Chondrocyte (in vitro differentiated cells): ENCODE results near the gene TRPC1. TPM values are rescaled to one million over a fixed set of nuclear protein-coding genes. Genes with fewer than 3 reads are reported as not detected.
"Not testable (repeated sequence)": the region's sequence is repeated elsewhere in the genome, so short reads cannot be mapped to it uniquely, and the experiment has no call there.

Experiments
- DNase-seq: peaks from one replicate; pipeline ENCODE4 v3.0.0; 2021; ENCODE audit warnings: mixed read lengths, low spot score
- H3K27ac Mint-ChIP-seq: one replicate; pipeline ENCODE4 v1.8.0; 2021; ENCODE audit warnings: mild to moderate bottlenecking, moderate library complexity, mixed read lengths; ENCODE audit not compliant: unreplicated experiment
- H3K27me3 Mint-ChIP-seq: 2 replicates; pipeline ENCODE4 v1.8.0; 2021; ENCODE audit warnings: low read depth, mixed read lengths
- H3K36me3 Mint-ChIP-seq: 2 replicates; pipeline ENCODE4 v1.8.0; 2021; ENCODE audit warnings: low read depth, mixed read lengths
- H3K4me1 Mint-ChIP-seq: 2 replicates; pipeline ENCODE4 v1.8.0; 2021; ENCODE audit warnings: low read depth, mild to moderate bottlenecking, mixed read lengths
- H3K4me3 Mint-ChIP-seq: one replicate; pipeline ENCODE4 v1.8.0; 2021; ENCODE audit warnings: mild to moderate bottlenecking, moderate library complexity, mixed read lengths; ENCODE audit not compliant: unreplicated experiment
- H3K9me3 Mint-ChIP-seq: 2 replicates; pipeline ENCODE4 v1.8.0; 2021; ENCODE audit warnings: low read depth, mixed read lengths
- total RNA-seq: library from RNA; stranded (reverse); gene quantifications from 3 replicates; pipeline ENCODE4 v1.2.1, GENCODE V29; 2021
- TF ChIP-seq, protein P1 (sequence below): fragments of 200-600 bp; sonication (generic); IDR thresholded peaks from 2 replicates; pipeline ENCODE4 v1.5.0; 2021; ENCODE audit warnings: antibody characterized with exemption, mild to moderate bottlenecking, moderate library complexity

Gene TRPC1
- total RNA-seq, 1 donor from 2014 or later: 15.1 TPM

DNA sequence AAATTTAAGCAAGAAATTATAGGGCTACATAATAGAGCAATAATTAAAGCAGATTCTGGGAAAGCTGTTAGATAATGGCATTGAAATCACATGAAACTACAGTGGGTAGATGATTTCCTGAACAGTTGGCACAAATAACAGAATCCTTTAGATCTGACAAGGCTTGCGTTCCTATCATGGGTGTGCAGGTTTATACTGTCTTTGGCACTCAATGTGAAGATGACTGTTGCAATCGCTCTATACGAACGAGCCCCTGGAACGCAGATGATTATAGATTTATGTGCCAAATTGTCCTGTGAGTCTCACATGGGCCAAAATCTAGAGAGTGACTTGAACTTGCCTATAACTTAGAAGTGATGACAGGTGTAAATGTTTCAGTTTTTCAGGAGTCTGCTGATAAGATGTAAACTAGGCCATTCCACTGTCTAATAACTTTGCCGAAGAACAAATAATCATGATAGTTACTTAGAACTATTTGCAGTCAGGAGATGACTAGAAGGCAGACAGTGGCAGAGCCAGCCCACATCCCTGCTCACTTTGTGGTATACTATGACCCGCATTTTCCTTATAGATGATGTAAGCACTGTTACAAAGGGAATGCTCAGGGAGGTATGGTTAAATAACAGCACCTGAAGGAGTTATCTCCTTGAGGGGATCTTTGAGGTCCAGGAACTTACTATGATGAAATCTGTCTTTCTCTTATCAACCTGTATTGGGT lies 30.5 kb upstream of the TRPC1 start:
- Mint-ChIP-seq H3K36me3 (no peaks in the 10 kb centered on the region), H3K4me1 (no peaks in the 10 kb centered on the region), H3K4me3 (no peak overlapping the region), H3K9me3 (no peaks in the 10 kb centered on the region), H3K27me3 (no peaks in the 10 kb centered on the region), H3K27ac (no peak overlapping the region)
- TF ChIP-seq, protein P1, sequence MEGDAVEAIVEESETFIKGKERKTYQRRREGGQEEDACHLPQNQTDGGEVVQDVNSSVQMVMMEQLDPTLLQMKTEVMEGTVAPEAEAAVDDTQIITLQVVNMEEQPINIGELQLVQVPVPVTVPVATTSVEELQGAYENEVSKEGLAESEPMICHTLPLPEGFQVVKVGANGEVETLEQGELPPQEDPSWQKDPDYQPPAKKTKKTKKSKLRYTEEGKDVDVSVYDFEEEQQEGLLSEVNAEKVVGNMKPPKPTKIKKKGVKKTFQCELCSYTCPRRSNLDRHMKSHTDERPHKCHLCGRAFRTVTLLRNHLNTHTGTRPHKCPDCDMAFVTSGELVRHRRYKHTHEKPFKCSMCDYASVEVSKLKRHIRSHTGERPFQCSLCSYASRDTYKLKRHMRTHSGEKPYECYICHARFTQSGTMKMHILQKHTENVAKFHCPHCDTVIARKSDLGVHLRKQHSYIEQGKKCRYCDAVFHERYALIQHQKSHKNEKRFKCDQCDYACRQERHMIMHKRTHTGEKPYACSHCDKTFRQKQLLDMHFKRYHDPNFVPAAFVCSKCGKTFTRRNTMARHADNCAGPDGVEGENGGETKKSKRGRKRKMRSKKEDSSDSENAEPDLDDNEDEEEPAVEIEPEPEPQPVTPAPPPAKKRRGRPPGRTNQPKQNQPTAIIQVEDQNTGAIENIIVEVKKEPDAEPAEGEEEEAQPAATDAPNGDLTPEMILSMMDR: no peak
- no peak for DNase-seq

DNA sequence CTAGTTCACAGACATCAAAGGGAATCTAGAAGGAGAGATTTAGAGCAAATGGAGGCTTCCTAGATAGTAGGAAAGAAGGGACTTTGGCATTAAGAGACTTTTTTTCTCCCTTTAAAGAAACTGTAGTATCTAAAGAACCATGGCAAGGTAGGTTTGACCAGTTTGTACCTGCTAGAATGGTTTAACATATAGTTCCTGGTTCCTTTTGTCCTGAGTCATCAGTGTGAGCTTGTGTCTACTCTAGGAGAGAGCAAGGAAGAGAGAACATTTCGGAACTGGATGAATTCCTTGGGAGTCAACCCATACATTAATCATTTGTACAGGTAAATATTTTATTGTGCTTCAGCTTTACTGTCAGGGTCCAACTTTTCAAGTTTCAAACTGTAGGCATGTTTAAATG lies 29.6 kb upstream of the TRPC1 start:
- H3K36me3 Mint-ChIP-seq: no peaks in the 10 kb centered on the region
- TF ChIP-seq, protein P1: no peak
- H3K4me3 Mint-ChIP-seq: no peak overlapping the region
- H3K4me1 Mint-ChIP-seq: no peaks in the 10 kb centered on the region
- no peaks in the 10 kb centered on the region for H3K9me3 Mint-ChIP-seq
- H3K27me3 Mint-ChIP-seq: no peaks in the 10 kb centered on the region
- DNase-seq: no peak
- H3K27ac Mint-ChIP-seq: no peak overlapping the region

DNA sequence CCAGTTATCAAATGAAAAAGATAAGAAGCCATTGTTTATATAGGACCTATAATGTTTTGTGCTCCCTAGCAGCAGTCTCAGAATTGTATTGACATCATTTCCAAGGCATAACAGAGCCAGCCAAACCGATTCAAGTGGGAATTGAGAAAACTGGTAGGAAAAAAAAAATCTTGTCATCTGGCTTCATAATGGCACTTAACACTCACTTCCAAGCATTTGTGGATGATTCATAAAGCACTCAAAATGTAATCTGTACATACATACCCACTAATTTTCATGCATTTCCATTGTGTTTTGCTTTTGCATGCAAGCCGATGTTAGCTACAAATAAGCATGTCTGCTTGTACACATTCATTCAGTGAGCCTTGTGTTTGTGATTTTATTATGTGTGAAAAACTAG lies 18.6 kb upstream of the TRPC1 start:
- Mint-ChIP-seq H3K27me3 (no peaks in the 10 kb centered on the region), H3K9me3 (no peaks in the 10 kb centered on the region), H3K4me1 (no peaks in the 10 kb centered on the region), H3K27ac (no peak overlapping the region), H3K36me3 (no peaks in the 10 kb centered on the region), H3K4me3 (no peak overlapping the region)
- TF ChIP-seq, protein P1: no peak
- no peak for DNase-seq

DNA sequence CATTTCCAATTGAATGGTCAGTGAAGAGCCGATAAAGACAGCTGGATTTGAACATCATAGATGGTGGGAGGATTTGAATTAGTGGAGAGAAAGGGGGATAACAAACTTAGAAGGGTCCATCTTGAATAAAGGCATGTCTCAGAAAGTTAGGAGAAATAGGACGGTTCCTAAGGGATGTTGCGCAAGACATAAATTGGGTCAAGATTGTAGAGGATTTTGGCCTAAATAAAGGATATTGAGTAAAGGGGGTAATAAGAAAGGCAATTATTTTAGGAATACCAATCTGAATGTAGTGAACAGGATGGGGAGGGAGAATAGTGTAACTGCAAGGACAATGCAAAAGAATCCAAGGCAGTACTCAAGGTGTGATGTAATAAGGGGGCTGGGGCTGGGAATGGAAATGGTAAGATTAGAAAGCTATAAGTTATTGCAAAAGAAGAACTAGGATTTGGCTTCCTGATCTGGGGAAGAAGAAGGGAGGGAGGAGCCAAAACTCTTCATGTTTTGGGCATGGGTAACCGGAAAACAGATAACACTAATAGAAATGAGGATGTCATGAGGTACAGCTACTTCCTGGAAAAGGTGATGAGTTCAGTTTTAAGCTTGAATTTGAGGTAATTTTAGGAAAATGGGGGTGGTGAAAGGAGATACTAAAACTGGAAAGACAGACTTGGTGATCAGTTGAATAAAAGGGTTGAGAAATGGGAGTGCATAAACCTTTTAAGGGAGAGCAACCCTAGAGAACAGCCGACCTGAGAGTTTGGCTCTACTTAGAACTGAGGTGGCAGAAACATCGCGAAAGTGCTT lies 17.3 kb upstream of the TRPC1 start:
- no peaks in the 10 kb centered on the region for H3K27me3 Mint-ChIP-seq
- H3K27ac Mint-ChIP-seq: no peak overlapping the region
- H3K4me1 Mint-ChIP-seq: no peaks in the 10 kb centered on the region
- no peak overlapping the region for H3K4me3 Mint-ChIP-seq
- TF ChIP-seq, protein P1: no peak
- H3K9me3 Mint-ChIP-seq: no peaks in the 10 kb centered on the region
- DNase-seq: no peak
- H3K36me3 Mint-ChIP-seq: no peaks in the 10 kb centered on the region

DNA sequence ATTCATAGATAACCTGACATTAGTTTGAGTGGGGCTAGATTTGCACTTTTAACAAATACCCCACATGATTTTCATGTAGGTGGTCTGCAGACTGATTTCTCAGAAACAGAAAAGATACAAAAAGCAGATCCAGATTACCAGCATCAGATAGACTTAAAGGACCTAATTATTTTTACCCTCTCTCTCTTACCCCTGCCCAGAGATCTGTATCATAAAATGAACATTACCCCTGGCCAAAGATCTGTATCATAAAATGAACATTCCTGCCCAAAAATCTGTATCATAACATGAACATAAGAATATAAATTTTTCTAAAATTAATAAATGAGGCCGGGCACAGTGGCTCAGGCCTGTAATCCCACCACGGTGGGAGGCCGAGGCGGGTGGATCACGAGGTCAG lies 14.6 kb upstream of the TRPC1 start:
- Mint-ChIP-seq H3K27ac (no peak overlapping the region), H3K4me3 (no peak overlapping the region), H3K36me3 (no peaks in the 10 kb centered on the region), H3K27me3 (no peaks in the 10 kb centered on the region), H3K4me1 (no peaks in the 10 kb centered on the region), H3K9me3 (no peaks in the 10 kb centered on the region)
- TF ChIP-seq, protein P1: no peak
- DNase-seq: no peak

DNA sequence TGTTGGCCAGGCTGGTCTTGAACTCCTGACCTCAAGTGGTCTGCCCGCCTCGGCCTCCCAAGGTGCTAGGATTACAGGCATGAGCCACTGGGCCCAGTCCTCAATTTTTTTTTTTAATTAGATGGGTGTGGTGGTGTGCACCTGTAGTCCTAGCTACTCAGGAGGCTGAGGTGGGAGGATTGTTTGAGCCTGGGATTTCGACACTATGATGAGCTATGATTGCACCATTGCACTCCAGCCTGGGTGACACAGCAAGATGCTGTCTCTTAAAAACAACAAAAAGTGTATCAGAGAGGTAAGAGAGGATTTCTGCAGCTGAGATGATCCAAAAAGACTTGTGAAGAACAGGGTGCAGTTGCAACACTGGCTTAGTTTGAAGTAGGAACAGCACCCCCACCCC lies 9.0 kb upstream of the TRPC1 start:
- not testable (repeated sequence) for H3K36me3 Mint-ChIP-seq, H3K9me3 Mint-ChIP-seq, H3K4me3 Mint-ChIP-seq, H3K27ac Mint-ChIP-seq, H3K27me3 Mint-ChIP-seq, H3K4me1 Mint-ChIP-seq, DNase-seq
